Endothelial cell of umbilical vein (primary cell): ENCODE data around the gene MAPRE2.

Source experiments
- CTCF ChIP-seq, 2 donors: IDR thresholded peaks; 1 replicate in 1 of 2; 2 replicates in 1 of 2; pipeline ENCODE4 v1.5.1; 2011; ENCODE audit warnings: low read length in 2 of 2, mild to moderate bottlenecking in 2 of 2, moderate library complexity in 2 of 2, control low read depth in 1 of 2, inconsistent platforms in 1 of 2, low read depth in 1 of 2; ENCODE audit not compliant: insufficient read depth in 1 of 2; ENCODE audit errors: extremely low read depth in 1 of 2
- MYC ChIP-seq: IDR thresholded peaks from one replicate; pipeline ENCODE4 v1.6.1; 2011; ENCODE audit warnings: mild to moderate bottlenecking, low read depth, low read length
- POLR2A ChIP-seq: IDR thresholded peaks from 2 replicates; pipeline ENCODE4 v1.6.1; 2012; ENCODE audit warnings: low read depth, mild to moderate bottlenecking, control low read depth, low read length
- POLR2AphosphoS5 ChIP-seq: IDR thresholded peaks from 2 replicates; pipeline ENCODE4 v1.6.1; 2012; ENCODE audit warnings: low read depth, mild to moderate bottlenecking, control low read depth, low read length, moderate library complexity; ENCODE audit not compliant: insufficient read depth

GRCh38 chr18:35084494-35085449, 43.6 kb downstream of the MAPRE2 start:
- TF ChIP-seq POLR2AphosphoS5 = no peak
- TF ChIP-seq CTCF (IDR thresholded peaks at IDR 0.05; ENCODE audit: extremely low read depth in 1 of 2, insufficient read depth in 1 of 2, low read depth in 1 of 2, low read length in 2 of 2) = no peak
- TF ChIP-seq MYC = no peak
- TF ChIP-seq POLR2A = no peak
